ENCODE results near the gene ENTREP3. TPM values are rescaled to one million over a fixed set of nuclear protein-coding genes. Genes with fewer than 3 reads are reported as not detected.
"Not testable (repeated sequence)": the region's sequence is repeated elsewhere in the genome, so short reads cannot be mapped to it uniquely, and the experiment has no call there.

ENTREP3 gene
- total RNA-seq, 1 experiment from 2014 or later, result 20.7 TPM

DNA sequence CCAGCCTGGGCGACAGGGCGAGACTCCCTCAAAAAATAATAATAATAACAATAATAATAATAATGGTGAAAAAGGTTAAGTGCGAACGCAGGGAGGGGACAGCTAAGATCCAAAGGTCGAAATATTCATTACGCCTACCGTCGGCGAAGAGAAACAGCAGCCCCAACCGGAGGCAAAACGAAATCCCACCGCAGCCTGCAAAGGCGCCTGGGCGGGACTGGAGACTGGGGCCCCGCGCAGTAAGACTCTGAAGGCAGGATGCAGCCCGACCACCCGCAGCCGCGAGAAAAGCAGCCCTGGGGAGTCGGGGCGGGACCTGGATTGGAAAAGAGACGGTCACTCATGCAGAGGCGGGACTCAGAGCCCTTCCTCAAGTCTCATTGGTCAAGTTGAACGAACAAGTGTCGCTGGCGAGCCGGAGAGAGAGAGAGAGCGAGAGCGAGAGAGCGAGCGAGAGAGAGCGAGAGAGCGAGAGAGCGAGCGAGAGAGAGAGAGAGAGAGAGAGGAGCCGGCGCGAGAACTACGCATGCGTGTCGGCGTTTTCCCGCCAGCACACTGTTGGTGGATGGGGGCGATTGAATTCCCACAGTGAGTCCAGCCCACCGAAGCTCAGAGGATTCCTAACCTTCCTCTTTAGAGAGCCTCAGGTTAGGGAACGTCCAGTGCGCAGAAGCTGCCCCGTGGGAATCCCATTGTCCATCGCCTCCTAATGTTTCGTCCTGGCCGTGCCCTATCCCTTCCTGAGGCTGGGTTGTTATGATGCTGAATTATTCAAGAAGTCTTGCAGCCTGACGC, 10.7 kb downstream of the ENTREP3 start:
- Histone ChIP-seq H3K9me3 (ENCODE audit: low read length) (no peaks in the 10 kb centered on the region), H4K20me1 (ENCODE audit: insufficient read depth, low read depth, low read length) (no peaks in the 10 kb centered on the region), H3K27me3 (ENCODE audit: low read length) (no peaks in the 10 kb centered on the region), H3K9me2 (replicated peaks; ENCODE audit: insufficient read depth, low read length) (no peaks in the 10 kb centered on the region), H3K79me2 (ENCODE audit: low read length) (peaks cover 16% of the 10 kb centered on the region), H3K9ac (ENCODE audit: low read length) (peak overlapping the region; percentile 79), H3K36me3 (ENCODE audit: insufficient read depth, low read length) (no peaks in the 10 kb centered on the region), H3K4me2 (ENCODE audit: low read depth, low read length, poor library complexity, severe bottlenecking) (peak overlapping the region; percentile 78), H2AFZ (ENCODE audit: low read length) (0 out of 2 replicates have a peak overlapping the region, but pooled peaks have one; percentile 49), H3K27ac (ENCODE audit: low read length) (peak overlapping the region; percentile 77), H3K4me1 (ENCODE audit: low read length) (peaks cover 41% of the 10 kb centered on the region), H3K4me3 (ENCODE audit: low read length) (peak overlapping the region; percentile 69)
- DNase-seq, result peak; percentile 100

DNA sequence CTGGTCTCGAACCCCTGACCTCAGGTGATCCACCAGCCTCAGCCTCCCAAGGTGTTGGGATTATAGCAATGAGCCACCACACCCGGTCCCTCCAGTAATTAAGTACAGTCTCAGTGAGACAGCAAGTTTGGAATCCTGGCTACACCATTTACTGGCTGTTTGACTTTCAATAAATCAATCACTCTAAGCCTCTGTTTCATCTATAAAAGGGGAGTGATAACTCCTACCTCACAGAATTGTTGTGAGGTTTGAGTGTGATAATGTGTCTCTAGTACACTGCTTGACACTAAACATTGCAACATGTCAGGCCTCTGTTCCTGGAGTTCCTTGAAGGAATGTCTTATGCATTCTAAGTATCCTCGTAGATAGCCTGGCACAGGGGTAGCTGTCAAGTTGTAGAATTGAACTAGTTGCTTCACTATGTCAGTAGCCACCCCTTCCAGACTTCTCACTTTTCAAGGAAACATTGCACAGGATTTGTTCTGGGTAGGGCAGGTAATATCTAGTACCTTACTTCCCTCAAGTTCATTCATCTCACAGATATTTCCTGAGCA, 12.4 kb downstream of the ENTREP3 start:
- Histone ChIP-seq H3K4me1 (ENCODE audit: low read length) (peaks cover 41% of the 10 kb centered on the region), H3K27ac (ENCODE audit: low read length) (peak overlapping the region; percentile 77), H3K36me3 (ENCODE audit: insufficient read depth, low read length) (no peaks in the 10 kb centered on the region), H3K4me3 (ENCODE audit: low read length) (peak overlapping the region; percentile 68), H3K4me2 (ENCODE audit: low read depth, low read length, poor library complexity, severe bottlenecking) (peak overlapping the region; percentile 78), H3K9ac (ENCODE audit: low read length) (peak overlapping the region; percentile 78), H3K9me3 (ENCODE audit: low read length) (no peaks in the 10 kb centered on the region), H3K27me3 (ENCODE audit: low read length) (no peaks in the 10 kb centered on the region), H4K20me1 (ENCODE audit: insufficient read depth, low read depth, low read length) (no peaks in the 10 kb centered on the region), H2AFZ (ENCODE audit: low read length) (no peak overlapping the region), H3K9me2 (replicated peaks; ENCODE audit: insufficient read depth, low read length) (no peaks in the 10 kb centered on the region), H3K79me2 (ENCODE audit: low read length) (peaks cover 16% of the 10 kb centered on the region)
- DNase-seq, result no peak

DNA sequence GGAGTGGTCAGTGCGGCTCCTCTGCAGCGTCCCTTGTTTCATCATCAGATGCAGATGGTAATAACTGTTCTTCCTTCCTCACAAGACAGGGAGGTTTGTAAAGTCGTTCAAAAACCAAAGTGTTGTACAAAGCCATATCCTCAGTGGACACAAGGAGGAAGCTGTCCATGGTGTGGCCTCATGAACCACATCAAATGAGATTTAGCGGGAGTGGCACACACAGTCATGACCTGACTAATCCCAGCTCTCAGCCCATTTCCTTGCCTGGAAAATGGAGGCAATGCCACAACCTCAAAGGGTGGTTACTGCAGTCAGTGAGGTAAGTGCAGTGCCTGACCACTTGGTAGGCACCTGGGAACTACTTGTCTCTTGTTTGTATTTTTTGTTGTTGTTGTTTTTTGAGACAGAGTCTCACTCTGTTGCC, 13.4 kb downstream of the ENTREP3 start:
- no peak for DNase-seq
- Histone ChIP-seq H2AFZ (ENCODE audit: low read length) (no peak overlapping the region), H3K79me2 (ENCODE audit: low read length) (peaks cover 16% of the 10 kb centered on the region), H3K4me2 (ENCODE audit: low read depth, low read length, poor library complexity, severe bottlenecking) (peak overlapping the region; percentile 67), H4K20me1 (ENCODE audit: insufficient read depth, low read depth, low read length) (no peaks in the 10 kb centered on the region), H3K4me1 (ENCODE audit: low read length) (peaks cover 41% of the 10 kb centered on the region), H3K27me3 (ENCODE audit: low read length) (no peaks in the 10 kb centered on the region), H3K4me3 (ENCODE audit: low read length) (peak overlapping the region; percentile 73; the same call in 1 of the 2 replicates), H3K9me3 (ENCODE audit: low read length) (no peaks in the 10 kb centered on the region), H3K9ac (ENCODE audit: low read length) (peak overlapping the region; percentile 64; the same call in 1 of the 2 replicates), H3K9me2 (replicated peaks; ENCODE audit: insufficient read depth, low read length) (no peaks in the 10 kb centered on the region), H3K36me3 (ENCODE audit: insufficient read depth, low read length) (no peaks in the 10 kb centered on the region), H3K27ac (ENCODE audit: low read length) (peak overlapping the region; percentile 40; the same call in 1 of the 2 replicates)

DNA sequence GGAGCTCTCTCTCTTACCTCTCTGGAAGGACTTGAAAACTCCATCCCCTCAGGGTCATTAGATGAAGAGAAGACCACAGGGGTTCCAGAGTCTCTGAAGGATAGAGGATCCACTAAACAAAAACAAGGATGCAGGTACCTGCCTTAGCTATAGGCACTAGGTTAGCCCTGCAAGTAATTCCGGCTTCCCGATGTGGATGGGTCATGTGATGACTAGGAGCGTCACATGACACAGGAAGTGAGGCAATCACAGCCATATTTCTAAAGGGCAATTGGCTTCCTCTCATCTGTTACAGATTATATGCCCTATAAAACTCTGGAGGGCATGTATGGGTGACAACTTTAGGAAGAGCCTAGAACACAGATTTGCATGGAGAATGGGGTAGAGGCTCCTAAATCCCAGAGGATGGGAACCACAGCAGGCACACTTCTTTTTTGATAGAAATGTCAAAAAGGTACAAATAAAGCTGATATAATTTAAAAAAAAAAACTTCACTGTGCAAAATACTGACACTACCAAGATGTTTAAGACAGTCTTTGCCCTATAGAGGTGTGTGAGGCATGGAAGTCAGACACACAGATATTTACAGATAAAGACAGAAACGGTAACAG, 14.1 kb downstream of the ENTREP3 start:
- Histone ChIP-seq H3K4me1 (ENCODE audit: low read length) (peaks cover 41% of the 10 kb centered on the region), H3K27me3 (ENCODE audit: low read length) (no peaks in the 10 kb centered on the region), H4K20me1 (ENCODE audit: insufficient read depth, low read depth, low read length) (no peaks in the 10 kb centered on the region), H3K9me3 (ENCODE audit: low read length) (no peaks in the 10 kb centered on the region), H3K9ac (ENCODE audit: low read length) (peak overlapping the region; percentile 64), H3K9me2 (replicated peaks; ENCODE audit: insufficient read depth, low read length) (no peaks in the 10 kb centered on the region), H2AFZ (ENCODE audit: low read length) (0 out of 2 replicates have a peak overlapping the region, but pooled peaks have one; percentile 17), H3K4me3 (ENCODE audit: low read length) (peak overlapping the region; percentile 73), H3K4me2 (ENCODE audit: low read depth, low read length, poor library complexity, severe bottlenecking) (peak overlapping the region; percentile 67), H3K36me3 (ENCODE audit: insufficient read depth, low read length) (no peaks in the 10 kb centered on the region), H3K79me2 (ENCODE audit: low read length) (peaks cover 16% of the 10 kb centered on the region), H3K27ac (ENCODE audit: low read length) (peak overlapping the region; percentile 40; the same call in 1 of the 2 replicates)
- DNase-seq, result peak; percentile 91

DNA sequence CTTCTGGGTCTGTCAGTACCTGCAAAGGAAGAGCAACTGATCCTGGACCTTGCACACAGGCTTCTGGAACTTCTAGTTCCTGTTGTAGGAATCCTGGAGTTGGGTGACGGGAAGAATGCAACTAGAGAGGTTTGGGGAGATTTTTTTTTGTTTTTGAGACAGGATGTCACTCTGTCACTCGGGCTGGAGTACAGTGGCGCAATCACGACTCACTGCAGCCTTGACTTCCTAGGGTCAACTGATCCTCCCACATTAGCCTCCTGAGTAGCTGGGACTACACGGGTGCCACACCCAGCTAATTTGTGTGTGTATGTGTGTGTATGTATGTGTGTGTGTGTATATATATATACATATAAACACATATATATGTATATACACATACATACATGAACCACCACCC, 18.8 kb downstream of the ENTREP3 start:
- Histone ChIP-seq H2AFZ (ENCODE audit: low read length) (no peak overlapping the region), H3K79me2 (ENCODE audit: low read length) (no peaks in the 10 kb centered on the region), H3K4me1 (ENCODE audit: low read length) (peaks cover 7% of the 10 kb centered on the region), H3K9me2 (replicated peaks; ENCODE audit: insufficient read depth, low read length) (no peaks in the 10 kb centered on the region), H3K9ac (ENCODE audit: low read length) (no peak overlapping the region), H3K27me3 (ENCODE audit: low read length) (no peaks in the 10 kb centered on the region), H3K27ac (ENCODE audit: low read length) (no peak overlapping the region), H3K36me3 (ENCODE audit: insufficient read depth, low read length) (no peaks in the 10 kb centered on the region), H3K9me3 (ENCODE audit: low read length) (no peaks in the 10 kb centered on the region), H3K4me3 (ENCODE audit: low read length) (no peak overlapping the region), H3K4me2 (ENCODE audit: low read depth, low read length, poor library complexity, severe bottlenecking) (no peak overlapping the region), H4K20me1 (ENCODE audit: insufficient read depth, low read depth, low read length) (no peaks in the 10 kb centered on the region)
- DNase-seq, result no peak

DNA sequence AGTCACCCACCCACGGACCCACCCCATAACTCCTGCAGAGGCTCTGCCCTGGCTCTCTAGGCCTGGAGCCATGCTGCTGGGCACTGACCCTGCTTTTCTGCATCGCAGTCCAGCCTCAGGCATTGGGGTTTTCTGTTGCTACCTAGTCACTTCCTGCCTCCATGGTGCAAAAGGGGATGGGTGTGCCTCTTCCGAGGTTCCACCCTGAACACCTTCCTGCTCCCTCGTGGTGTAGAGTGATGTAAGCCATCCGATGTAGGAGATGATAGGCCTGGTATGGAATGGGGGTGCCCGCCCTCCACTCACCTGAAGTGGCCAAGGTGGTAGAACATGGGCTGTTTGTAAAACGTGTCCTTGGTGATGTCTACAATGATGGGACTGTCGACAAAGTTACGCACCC, 19.9 kb downstream of the ENTREP3 start:
- H4K20me1 ChIP-seq (ENCODE audit: insufficient read depth, low read depth, low read length); DNase-seq; H3K9ac ChIP-seq (ENCODE audit: low read length); H3K4me2 ChIP-seq (ENCODE audit: low read depth, low read length, poor library complexity, severe bottlenecking); H3K27ac ChIP-seq (ENCODE audit: low read length); H3K27me3 ChIP-seq (ENCODE audit: low read length); H3K36me3 ChIP-seq (ENCODE audit: insufficient read depth, low read length); H3K9me3 ChIP-seq (ENCODE audit: low read length); H3K4me1 ChIP-seq (ENCODE audit: low read length); H3K9me2 ChIP-seq (replicated peaks; ENCODE audit: insufficient read depth, low read length); H3K79me2 ChIP-seq (ENCODE audit: low read length); H3K4me3 ChIP-seq (ENCODE audit: low read length); H2AFZ ChIP-seq (ENCODE audit: low read length): not testable (repeated sequence)

DNA sequence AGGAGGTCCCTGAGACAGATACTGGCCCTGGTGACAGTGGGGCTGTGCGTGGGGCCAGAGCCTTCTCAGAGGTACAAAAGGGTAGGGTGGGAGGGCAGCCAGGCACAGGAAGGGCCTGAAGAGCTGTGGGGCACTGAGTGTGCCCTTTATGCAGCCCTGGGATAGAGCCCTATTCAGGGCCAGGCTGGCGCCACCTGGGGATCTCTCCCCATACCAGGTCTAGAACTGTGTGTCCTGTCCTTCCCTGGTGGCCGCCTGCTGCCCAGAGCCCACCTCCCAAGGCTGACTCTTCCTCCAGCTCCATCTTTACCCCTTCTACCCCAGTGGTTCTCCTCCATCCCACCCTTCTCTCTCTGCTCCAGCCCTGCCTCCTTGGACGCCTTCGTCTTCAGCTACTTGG, 21.8 kb downstream of the ENTREP3 start:
- not testable (repeated sequence) for H3K4me3 ChIP-seq (ENCODE audit: low read length); H4K20me1 ChIP-seq (ENCODE audit: insufficient read depth, low read depth, low read length); H3K4me1 ChIP-seq (ENCODE audit: low read length); H3K27me3 ChIP-seq (ENCODE audit: low read length); H3K79me2 ChIP-seq (ENCODE audit: low read length); H3K9me3 ChIP-seq (ENCODE audit: low read length); H3K27ac ChIP-seq (ENCODE audit: low read length); H3K9ac ChIP-seq (ENCODE audit: low read length); DNase-seq; H2AFZ ChIP-seq (ENCODE audit: low read length); H3K36me3 ChIP-seq (ENCODE audit: insufficient read depth, low read length); H3K4me2 ChIP-seq (ENCODE audit: low read depth, low read length, poor library complexity, severe bottlenecking); H3K9me2 ChIP-seq (replicated peaks; ENCODE audit: insufficient read depth, low read length)

Measured in Karpas-422 (cell line).